ENCODE measurements around the gene FAM180B. TPM values are rescaled to one million over a fixed set of nuclear protein-coding genes. Genes with fewer than 3 reads are reported as not detected.
A peak's percentile ranks its signal among the peaks of the same experiment; 100 is the strongest.

FAM180B gene
- total RNA-seq, 4 donors from 2014 or later = 0.72 to 2.3 (median 1.7) TPM; not detected in 1

GRCh38 chr11:47611348-47611794 lies 24.9 kb downstream of the FAM180B start:
- Histone ChIP-seq H3K4me3 (no peak overlapping the region), H3K27ac (no peak overlapping the region), H3K36me3 (peaks cover 5% of the 10 kb centered on the region), H3K9me3 (no peaks in the 10 kb centered on the region), H3K27me3 (no peaks in the 10 kb centered on the region), H3K4me1 (peaks cover 20% of the 10 kb centered on the region)
- DNase-seq (ENCODE audit: low spot score in 2 of 2) = peak in 1 of 2 donors; percentile 32
- 51% methylated on average over 6 of the region's 6 CpGs for WGBS
- TF ChIP-seq POLR2A (IDR thresholded peaks at IDR 0.05) (no peak), POLR2AphosphoS5 (IDR thresholded peaks at IDR 0.05) (no peak)

GRCh38 chr11:47615249-47615648 lies 28.8 kb downstream of the FAM180B start:
- peaks cover 19% of the 10 kb centered on the region for H3K4me1 ChIP-seq
- H3K4me3 ChIP-seq = no peak overlapping the region
- H3K36me3 ChIP-seq = peaks cover 17% of the 10 kb centered on the region
- no peak for TF ChIP-seq EP300 (IDR thresholded peaks at IDR 0.05)
- no peak for TF ChIP-seq POLR2A (IDR thresholded peaks at IDR 0.05)
- TF ChIP-seq CTCF (IDR thresholded peaks at IDR 0.05) = no peak
- TF ChIP-seq POLR2AphosphoS5 (IDR thresholded peaks at IDR 0.05) = no peak
- no peaks in the 10 kb centered on the region for H3K27me3 ChIP-seq
- DNase-seq (ENCODE audit: low spot score in 2 of 2) = no peak
- H3K27ac ChIP-seq = no peak overlapping the region
- H3K9me3 ChIP-seq = no peaks in the 10 kb centered on the region

GRCh38 chr11:47616726-47617416 lies 30.4 kb downstream of the FAM180B start:
- H3K36me3 ChIP-seq = peaks cover 32% of the 10 kb centered on the region
- 82% methylated on average over 10 of the region's 10 CpGs for WGBS
- H3K27ac ChIP-seq = no peak overlapping the region
- DNase-seq (ENCODE audit: low spot score in 2 of 2) = peak in 1 of 2 donors; percentile 59
- H3K27me3 ChIP-seq = no peaks in the 10 kb centered on the region
- TF ChIP-seq POLR2AphosphoS5 (IDR thresholded peaks at IDR 0.05) (no peak), POLR2A (IDR thresholded peaks at IDR 0.05) (no peak), CTCF (IDR thresholded peaks at IDR 0.05) (peak; percentile 39 to 53), EP300 (IDR thresholded peaks at IDR 0.05) (no peak)
- H3K4me1 ChIP-seq = peaks cover 9% of the 10 kb centered on the region
- no peaks in the 10 kb centered on the region for H3K9me3 ChIP-seq
- no peak overlapping the region for H3K4me3 ChIP-seq

DNA sequence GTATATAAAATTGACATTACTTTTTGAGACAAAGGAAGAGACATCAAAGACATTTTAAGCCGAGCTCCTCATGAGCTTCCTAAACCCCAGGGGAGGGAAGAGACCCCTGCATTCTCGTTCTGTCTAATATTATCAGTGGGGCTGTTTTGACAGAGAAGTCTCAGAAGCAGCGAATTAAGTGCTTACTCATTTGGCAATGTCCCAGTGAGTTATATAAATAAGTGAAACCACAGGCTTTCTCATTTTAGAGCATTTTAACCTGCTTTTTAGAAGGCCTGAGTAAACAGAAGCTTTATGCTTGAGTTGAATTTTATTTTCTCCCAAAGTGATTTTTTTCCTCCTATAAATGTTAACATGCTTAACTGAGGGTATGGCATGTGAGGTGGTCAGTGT lies 30.9 kb downstream of the FAM180B start:
- TF ChIP-seq POLR2A (IDR thresholded peaks at IDR 0.05) (no peak), EP300 (IDR thresholded peaks at IDR 0.05) (no peak), POLR2AphosphoS5 (IDR thresholded peaks at IDR 0.05) (no peak), CTCF (IDR thresholded peaks at IDR 0.05) (no peak)
- Histone ChIP-seq H3K27ac (no peak overlapping the region), H3K27me3 (no peaks in the 10 kb centered on the region), H3K4me1 (peaks cover 9% of the 10 kb centered on the region), H3K9me3 (no peaks in the 10 kb centered on the region), H3K4me3 (no peak overlapping the region), H3K36me3 (peaks cover 38% of the 10 kb centered on the region)
- 36% methylated on average over 3 of the region's 3 CpGs for WGBS
- no peak for DNase-seq (ENCODE audit: low spot score in 2 of 2)

DNA sequence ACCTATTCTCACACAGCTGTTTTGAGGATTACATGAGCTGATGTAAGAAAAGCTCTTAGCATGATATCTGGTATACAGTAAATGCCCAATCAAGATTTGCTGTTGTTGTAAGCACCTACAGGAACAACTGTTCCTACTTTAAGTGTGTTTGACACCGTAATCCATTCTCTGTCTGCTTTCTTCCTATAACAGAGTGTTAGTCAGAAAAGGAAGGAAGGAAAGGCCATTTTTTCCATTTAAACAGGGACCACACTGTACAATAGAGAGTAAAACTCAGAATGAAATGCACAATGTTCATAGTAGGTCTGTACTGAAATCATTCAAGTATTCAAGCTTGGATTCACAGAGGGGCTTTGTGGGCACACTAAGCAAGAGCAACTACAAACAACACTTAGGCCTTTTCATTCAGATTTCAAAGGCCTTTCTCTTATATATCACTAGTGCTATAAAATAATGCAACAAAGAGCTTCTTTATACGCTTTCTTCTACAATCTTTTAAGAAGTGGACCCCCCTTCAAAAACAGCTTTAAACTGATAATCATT lies 34.4 kb downstream of the FAM180B start:
- TF ChIP-seq EP300 (IDR thresholded peaks at IDR 0.05) (no peak), CTCF (IDR thresholded peaks at IDR 0.05) (no peak), POLR2A (IDR thresholded peaks at IDR 0.05) (no peak), POLR2AphosphoS5 (IDR thresholded peaks at IDR 0.05) (no peak)
- no peak overlapping the region for H3K27ac ChIP-seq
- H3K4me3 ChIP-seq = no peak overlapping the region
- H3K36me3 ChIP-seq = peaks cover 67% of the 10 kb centered on the region
- H3K4me1 ChIP-seq = peaks cover 9% of the 10 kb centered on the region
- H3K27me3 ChIP-seq = no peaks in the 10 kb centered on the region
- no peak for DNase-seq (ENCODE audit: low spot score in 2 of 2)
- 84% methylated on average over 2 of the region's 2 CpGs for WGBS
- H3K9me3 ChIP-seq = no peaks in the 10 kb centered on the region
